Measurements from ENCODE around the gene ZNF236.

ZNF236 gene

DNA sequence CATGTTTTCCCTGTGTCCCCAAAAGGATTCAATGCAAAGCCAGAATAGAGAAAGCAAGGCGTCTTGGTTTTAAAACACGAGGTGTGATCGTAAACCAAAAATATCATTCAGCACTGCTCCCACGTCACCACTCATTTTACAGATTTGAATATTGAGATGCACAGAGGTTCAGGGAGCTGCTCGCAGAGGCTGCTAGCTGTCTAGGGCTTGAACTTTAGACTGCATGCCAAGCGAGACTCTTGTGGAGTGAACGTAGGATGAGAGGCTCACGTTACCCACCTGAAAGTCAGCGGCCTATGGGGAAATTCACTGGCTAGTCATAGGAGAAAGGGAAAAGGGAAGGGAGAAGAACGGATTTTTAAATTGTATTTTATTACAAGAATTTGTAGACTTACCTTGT is 180.1 kb downstream of the ZNF236 start:
- no peak overlapping the region for H3K27ac ChIP-seq (ENCODE audit: low read depth, low read length)
- H2AFZ ChIP-seq (ENCODE audit: low read depth, low read length, severe bottlenecking) = no peak overlapping the region
- no peak overlapping the region for H3K9ac ChIP-seq (ENCODE audit: low read length)
- H3F3A ChIP-seq (ENCODE audit: insufficient read depth) = peaks cover 13% of the 10 kb centered on the region
- no peaks in the 10 kb centered on the region for H3K27me3 ChIP-seq (ENCODE audit: low read length)
- H3K9me3 ChIP-seq (ENCODE audit: insufficient read depth, low read length) = no peaks in the 10 kb centered on the region
- H3K79me2 ChIP-seq (ENCODE audit: insufficient read depth, low read length) = no peaks in the 10 kb centered on the region
- H4K20me1 ChIP-seq (ENCODE audit: low read depth, low read length) = no peaks in the 10 kb centered on the region
- TF ChIP-seq, protein P1, sequence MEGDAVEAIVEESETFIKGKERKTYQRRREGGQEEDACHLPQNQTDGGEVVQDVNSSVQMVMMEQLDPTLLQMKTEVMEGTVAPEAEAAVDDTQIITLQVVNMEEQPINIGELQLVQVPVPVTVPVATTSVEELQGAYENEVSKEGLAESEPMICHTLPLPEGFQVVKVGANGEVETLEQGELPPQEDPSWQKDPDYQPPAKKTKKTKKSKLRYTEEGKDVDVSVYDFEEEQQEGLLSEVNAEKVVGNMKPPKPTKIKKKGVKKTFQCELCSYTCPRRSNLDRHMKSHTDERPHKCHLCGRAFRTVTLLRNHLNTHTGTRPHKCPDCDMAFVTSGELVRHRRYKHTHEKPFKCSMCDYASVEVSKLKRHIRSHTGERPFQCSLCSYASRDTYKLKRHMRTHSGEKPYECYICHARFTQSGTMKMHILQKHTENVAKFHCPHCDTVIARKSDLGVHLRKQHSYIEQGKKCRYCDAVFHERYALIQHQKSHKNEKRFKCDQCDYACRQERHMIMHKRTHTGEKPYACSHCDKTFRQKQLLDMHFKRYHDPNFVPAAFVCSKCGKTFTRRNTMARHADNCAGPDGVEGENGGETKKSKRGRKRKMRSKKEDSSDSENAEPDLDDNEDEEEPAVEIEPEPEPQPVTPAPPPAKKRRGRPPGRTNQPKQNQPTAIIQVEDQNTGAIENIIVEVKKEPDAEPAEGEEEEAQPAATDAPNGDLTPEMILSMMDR (IDR thresholded peaks at IDR 0.05; ENCODE audit: insufficient read depth, low read length, poor library complexity, severe bottlenecking) = no peak
- no peak for TF ChIP-seq EZH2phosphoT487 (conservative IDR thresholded peaks at IDR 0.05; ENCODE audit: low read length)
- H3K9me2 ChIP-seq (replicated peaks; ENCODE audit: insufficient read depth, low read length) = no peaks in the 10 kb centered on the region
- no peaks in the 10 kb centered on the region for H3K36me3 ChIP-seq (ENCODE audit: low read length)
- H3K4me2 ChIP-seq (ENCODE audit: low read depth, low read length, poor library complexity, severe bottlenecking) = peak overlapping the region; percentile 0
- H3K4me3 ChIP-seq (ENCODE audit: insufficient read depth, low read length, poor library complexity, severe bottlenecking) = no peak overlapping the region

DNA sequence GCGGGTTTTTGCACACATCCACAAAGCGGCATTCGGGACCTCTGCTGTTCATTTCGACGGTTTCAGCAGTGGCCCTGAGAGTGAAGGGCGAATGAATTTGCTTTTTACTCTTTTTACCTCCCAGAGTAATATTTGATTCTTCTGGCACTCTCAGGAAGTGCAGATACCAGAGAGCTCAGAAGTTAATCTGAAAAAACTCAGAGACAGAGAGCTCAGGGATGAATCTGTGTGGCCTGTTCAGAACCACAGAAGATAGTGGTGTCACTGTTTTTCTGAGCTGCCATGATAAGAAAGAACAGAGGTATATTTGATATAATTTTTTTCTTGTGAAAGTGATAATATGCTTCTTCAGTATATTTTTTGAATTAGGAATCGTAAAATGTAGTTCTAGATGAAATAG is 181.0 kb downstream of the ZNF236 start:
- Histone ChIP-seq H3K9ac (ENCODE audit: low read length) (no peak overlapping the region), H3K27ac (ENCODE audit: low read depth, low read length) (no peak overlapping the region)

DNA sequence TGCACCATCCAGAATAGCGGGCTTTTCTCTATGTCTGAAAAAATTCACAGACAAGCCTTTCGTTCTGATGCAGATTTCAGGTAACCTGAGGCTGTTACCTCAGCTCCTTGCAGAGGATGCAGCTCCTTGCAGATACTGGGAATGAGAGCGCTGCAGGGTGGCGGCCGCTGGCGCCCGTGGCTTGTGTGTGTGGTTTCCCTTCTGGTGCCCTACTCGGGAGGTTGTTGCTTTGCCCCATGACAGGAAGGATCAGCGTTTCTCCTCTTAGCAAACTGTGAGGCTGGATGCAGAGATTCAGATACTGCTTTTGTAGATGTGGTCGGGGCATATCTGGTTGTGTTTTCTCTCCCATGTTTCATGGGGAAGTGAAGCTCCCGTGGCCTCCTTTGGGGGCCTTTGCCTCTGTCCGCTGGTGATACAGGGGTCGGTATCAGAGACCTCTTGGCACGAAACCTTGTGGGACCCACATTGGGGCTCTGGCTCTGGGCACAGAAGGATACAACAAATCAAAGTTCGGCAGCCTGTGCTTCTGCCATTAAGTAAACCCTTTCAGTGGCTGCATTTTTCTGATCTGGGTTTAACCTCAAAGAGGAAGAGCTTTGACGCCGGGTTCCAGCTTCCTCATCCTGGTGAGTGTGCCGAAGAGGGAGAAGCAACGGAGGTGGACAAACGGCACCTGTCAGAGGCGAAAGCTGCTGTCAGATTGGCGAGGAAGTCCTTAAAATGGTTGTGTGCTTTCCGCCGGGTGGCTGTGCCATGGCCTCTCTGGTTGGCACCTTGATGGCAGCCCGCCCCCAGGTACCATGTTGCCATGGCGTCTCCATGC is 182.4 kb downstream of the ZNF236 start:
- Histone ChIP-seq H3K27me3 (ENCODE audit: low read length) (no peaks in the 10 kb centered on the region), H3K9ac (ENCODE audit: low read length) (no peak overlapping the region), H3K4me3 (ENCODE audit: insufficient read depth, low read length, poor library complexity, severe bottlenecking) (no peak overlapping the region), H3K4me2 (ENCODE audit: low read depth, low read length, poor library complexity, severe bottlenecking) (no peak overlapping the region), H3F3A (ENCODE audit: insufficient read depth) (peaks cover 13% of the 10 kb centered on the region), H3K9me3 (ENCODE audit: insufficient read depth, low read length) (no peaks in the 10 kb centered on the region), H4K20me1 (ENCODE audit: low read depth, low read length) (no peaks in the 10 kb centered on the region), H3K79me2 (ENCODE audit: insufficient read depth, low read length) (no peaks in the 10 kb centered on the region), H2AFZ (ENCODE audit: low read depth, low read length, severe bottlenecking) (no peak overlapping the region), H3K27ac (ENCODE audit: low read depth, low read length) (no peak overlapping the region), H3K36me3 (ENCODE audit: low read length) (no peaks in the 10 kb centered on the region), H3K9me2 (replicated peaks; ENCODE audit: insufficient read depth, low read length) (no peaks in the 10 kb centered on the region)
- TF ChIP-seq EZH2phosphoT487 (conservative IDR thresholded peaks at IDR 0.05; ENCODE audit: low read length) = no peak
- TF ChIP-seq, protein P1 (IDR thresholded peaks at IDR 0.05; ENCODE audit: insufficient read depth, low read length, poor library complexity, severe bottlenecking) = no peak

More for the DNA sequence above, 181.0 kb downstream of the ZNF236 start:
- H3K9me3 ChIP-seq (ENCODE audit: insufficient read depth, low read length) = no peaks in the 10 kb centered on the region
- H3K4me3 ChIP-seq (ENCODE audit: insufficient read depth, low read length, poor library complexity, severe bottlenecking) = no peak overlapping the region
- H3K36me3 ChIP-seq (ENCODE audit: low read length) = no peaks in the 10 kb centered on the region
- no peaks in the 10 kb centered on the region for H3K27me3 ChIP-seq (ENCODE audit: low read length)
- TF ChIP-seq, protein P1 (IDR thresholded peaks at IDR 0.05; ENCODE audit: insufficient read depth, low read length, poor library complexity, severe bottlenecking) = no peak
- no peak for TF ChIP-seq EZH2phosphoT487 (conservative IDR thresholded peaks at IDR 0.05; ENCODE audit: low read length)
- H3K79me2 ChIP-seq (ENCODE audit: insufficient read depth, low read length) = no peaks in the 10 kb centered on the region
- no peaks in the 10 kb centered on the region for H3K9me2 ChIP-seq (replicated peaks; ENCODE audit: insufficient read depth, low read length)
- H4K20me1 ChIP-seq (ENCODE audit: low read depth, low read length) = no peaks in the 10 kb centered on the region
- H3K4me2 ChIP-seq (ENCODE audit: low read depth, low read length, poor library complexity, severe bottlenecking) = no peak overlapping the region
- peaks cover 13% of the 10 kb centered on the region for H3F3A ChIP-seq (ENCODE audit: insufficient read depth)
- H2AFZ ChIP-seq (ENCODE audit: low read depth, low read length, severe bottlenecking) = no peak overlapping the region

Measured in SU-DHL-6 (cell line).